Measurements from ENCODE around the gene AUTS2. TPM values are rescaled to one million over a fixed set of nuclear protein-coding genes. Genes with fewer than 3 reads are reported as not detected.

Gene AUTS2
- total and polyA plus RNA-seq, 2 donors (not counting 1 experiment from before 2014, with no cell fraction given) = 0.60 to 9.1 TPM

- Histone ChIP-seq H3K4me1 (ENCODE audit: control insufficient read depth, extremely low read depth, insufficient read depth, low read length) (no peaks in the 10 kb centered on the region), H4K20me1 (ENCODE audit: control insufficient read depth, extremely low read depth, insufficient read depth, low read length) (no peaks in the 10 kb centered on the region), H3K4me3 (replicated peaks in 1 of 4; ENCODE audit: control extremely low read depth in 1 of 4, insufficient read depth in 1 of 4, low read depth in 3 of 4, low read length in 4 of 4) (no peak overlapping the region), H3K79me2 (ENCODE audit: control insufficient read depth, insufficient read depth, low read length) (no peaks in the 10 kb centered on the region), H3K9ac (ENCODE audit: insufficient read depth, low read length) (no peak overlapping the region), H3K27ac (ENCODE audit: insufficient read depth, low read length) (no peak overlapping the region), H3K9me3 (ENCODE audit: control insufficient read depth, insufficient read depth, low read depth, low read length) (no peaks in the 10 kb centered on the region), H3K27me3 (ENCODE audit: control insufficient read depth, insufficient read depth, low read length) (no peaks in the 10 kb centered on the region), H3K4me2 (ENCODE audit: extremely low read depth, insufficient read depth, low read length) (no peak overlapping the region), H3K36me3 (ENCODE audit: control insufficient read depth, insufficient read depth, low read length) (no peaks in the 10 kb centered on the region), H2AFZ (ENCODE audit: low read length) (no peak overlapping the region)
- DNase-seq (ENCODE audit: low read depth in 2 of 2) = peak in 1 of 2 donors; percentile 15
- TF ChIP-seq CTCF (conservative IDR thresholded peaks at IDR 0.05 in 1 of 2, IDR thresholded peaks at IDR 0.05 in 1 of 2; ENCODE audit: low read depth in 1 of 2, low read length in 2 of 2) = no peak
- TF ChIP-seq EZH2 (IDR thresholded peaks at IDR 0.05; ENCODE audit: low read length, missing control alignments) = no peak
Observed at GRCh38 chr7:69710768-69711438, 112.6 kb downstream of the AUTS2 start.

GRCh38 chr7:69714886-69715576 is 116.8 kb downstream of the AUTS2 start:
- no peak for TF ChIP-seq EZH2 (IDR thresholded peaks at IDR 0.05; ENCODE audit: low read length, missing control alignments)
- TF ChIP-seq CTCF (conservative IDR thresholded peaks at IDR 0.05 in 1 of 2, IDR thresholded peaks at IDR 0.05 in 1 of 2; ENCODE audit: low read depth in 1 of 2, low read length in 2 of 2) = no peak
- no peak overlapping the region for H3K9ac ChIP-seq (ENCODE audit: insufficient read depth, low read length)
- H2AFZ ChIP-seq (ENCODE audit: low read length) = no peak overlapping the region
- H3K36me3 ChIP-seq (ENCODE audit: control insufficient read depth, insufficient read depth, low read length) = no peaks in the 10 kb centered on the region
- no peaks in the 10 kb centered on the region for H3K9me3 ChIP-seq (ENCODE audit: control insufficient read depth, insufficient read depth, low read depth, low read length)
- no peaks in the 10 kb centered on the region for H3K79me2 ChIP-seq (ENCODE audit: control insufficient read depth, insufficient read depth, low read length)
- no peaks in the 10 kb centered on the region for H3K27me3 ChIP-seq (ENCODE audit: control insufficient read depth, insufficient read depth, low read length)
- H3K4me3 ChIP-seq (replicated peaks in 1 of 4; ENCODE audit: control extremely low read depth in 1 of 4, insufficient read depth in 1 of 4, low read depth in 3 of 4, low read length in 4 of 4) = no peak overlapping the region
- DNase-seq (ENCODE audit: low read depth in 2 of 2) = peak in 1 of 2 donors; percentile 70
- H3K4me1 ChIP-seq (ENCODE audit: control insufficient read depth, extremely low read depth, insufficient read depth, low read length) = no peaks in the 10 kb centered on the region
- no peak overlapping the region for H3K4me2 ChIP-seq (ENCODE audit: extremely low read depth, insufficient read depth, low read length)
- H3K27ac ChIP-seq (ENCODE audit: insufficient read depth, low read length) = no peak overlapping the region
- H4K20me1 ChIP-seq (ENCODE audit: control insufficient read depth, extremely low read depth, insufficient read depth, low read length) = no peaks in the 10 kb centered on the region

GRCh38 chr7:69717221-69717620 is 118.9 kb downstream of the AUTS2 start:
- no peaks in the 10 kb centered on the region for H3K36me3 ChIP-seq (ENCODE audit: control insufficient read depth, insufficient read depth, low read length)
- H3K4me2 ChIP-seq (ENCODE audit: extremely low read depth, insufficient read depth, low read length) = no peak overlapping the region
- no peaks in the 10 kb centered on the region for H3K9me3 ChIP-seq (ENCODE audit: control insufficient read depth, insufficient read depth, low read depth, low read length)
- DNase-seq (ENCODE audit: low read depth in 2 of 2) = no peak
- H3K9ac ChIP-seq (ENCODE audit: insufficient read depth, low read length) = no peak overlapping the region
- TF ChIP-seq CTCF (conservative IDR thresholded peaks at IDR 0.05 in 1 of 2, IDR thresholded peaks at IDR 0.05 in 1 of 2; ENCODE audit: low read depth in 1 of 2, low read length in 2 of 2) = no peak
- no peak for TF ChIP-seq EZH2 (IDR thresholded peaks at IDR 0.05; ENCODE audit: low read length, missing control alignments)
- H2AFZ ChIP-seq (ENCODE audit: low read length) = no peak overlapping the region
- H3K4me3 ChIP-seq (replicated peaks in 1 of 4; ENCODE audit: control extremely low read depth in 1 of 4, insufficient read depth in 1 of 4, low read depth in 3 of 4, low read length in 4 of 4) = no peak overlapping the region
- no peaks in the 10 kb centered on the region for H4K20me1 ChIP-seq (ENCODE audit: control insufficient read depth, extremely low read depth, insufficient read depth, low read length)
- no peaks in the 10 kb centered on the region for H3K79me2 ChIP-seq (ENCODE audit: control insufficient read depth, insufficient read depth, low read length)
- no peaks in the 10 kb centered on the region for H3K4me1 ChIP-seq (ENCODE audit: control insufficient read depth, extremely low read depth, insufficient read depth, low read length)
- no peaks in the 10 kb centered on the region for H3K27me3 ChIP-seq (ENCODE audit: control insufficient read depth, insufficient read depth, low read length)
- no peak overlapping the region for H3K27ac ChIP-seq (ENCODE audit: insufficient read depth, low read length)
